K562 (cell line): Measurements from ENCODE around the gene KLHL15. TPM values are rescaled to one million over a fixed set of nuclear protein-coding genes. Genes with fewer than 3 reads are reported as not detected.
A peak's percentile ranks its signal among the peaks of the same experiment; 100 is the strongest.

Experiments used
- ATAC-seq: fragments of 200-7000 bp; cut with Tn5 transposase; 3 replicates; pipeline ENCODE4 v1.9.1; 2020; ENCODE audit warnings: moderate library complexity
- BruUV-seq: library from RNA; stranded (reverse); fragments of 400-500 nt; replicated peaks from 2 replicates; lab custom pipeline; 2021; lab: Mats Ljungman, UMichigan
- CTCF ChIA-PET: fragments of 300-600 bp; formaldehyde crosslinking; extraction: SDS; loops from one replicate; lab custom pipeline; 2021; ENCODE audit warnings: low intra/inter-chr PET ratio; lab: Yijun Ruan, JAX
- POLR2A ChIA-PET: fragments of 300-600, 350-650 bp; sonication (Branson Sonifier 250); formaldehyde crosslinking; extraction: SDS; loops from one replicate; lab custom pipeline; 2021; ENCODE audit warnings: antibody characterized with exemption, inconsistent platforms; lab: Yijun Ruan, JAX
- DNase-seq, 4 experiments: peaks; one replicate each; pipeline versions ENCODE4 v3.0.0 to v3.0.0-alpha.2; 2011 to 2018; ENCODE audit warnings: low spot score in 3 of 4, mixed read lengths in 3 of 4; ENCODE audit errors: extremely low read depth in 1 of 4
- FAIRE-seq: peaks from 2 replicates; lab custom pipeline; 2011; peaks lifted over from hg19 to GRCh38; lab: Jason Lieb, UNC
- H2AFZ ChIP-seq: 2 replicates; pipeline ENCODE4 v1.6.0; 2011; ENCODE audit warnings: low read depth, low read length, control low read depth, inconsistent platforms
- H3K27ac ChIP-seq: fragments of 200-600 bp; 3 replicates; pipeline ENCODE4 v1.8.0; 2011; ENCODE audit warnings: low read depth, mild to moderate bottlenecking, control low read depth, inconsistent platforms, low read length, moderate library complexity, mixed read lengths; ENCODE audit errors: extremely low read depth
- H3K27me3 ChIP-seq, 2 experiments: fragments of 300-600 bp in 1 of 2; 2 replicates in 1 of 2; 3 replicates in 1 of 2; pipeline versions ENCODE4 v1.6.0 to v1.8.0; 2011; ENCODE audit warnings: inconsistent platforms in 2 of 2, low read length in 2 of 2, mild to moderate bottlenecking in 1 of 2, mixed read lengths in 1 of 2, moderate library complexity in 1 of 2; ENCODE audit not compliant: control insufficient read depth in 2 of 2, insufficient read depth in 2 of 2
- H3K36me3 ChIP-seq: fragments of 300-600 bp; 3 replicates; pipeline ENCODE4 v1.8.0; 2011; ENCODE audit warnings: mild to moderate bottlenecking, low read length, inconsistent platforms; ENCODE audit not compliant: control insufficient read depth, insufficient read depth
- H3K4me1 ChIP-seq, 2 experiments: fragments of 200-600 bp in 1 of 2; replicated peaks in 1 of 2; 2 replicates in 1 of 2; 3 replicates in 1 of 2; pipeline versions ENCODE4 v1.5.1 to v1.8.0; 2011; ENCODE audit warnings: inconsistent platforms in 2 of 2, low read length in 2 of 2, mild to moderate bottlenecking in 1 of 2, mixed read lengths in 1 of 2, moderate library complexity in 1 of 2; ENCODE audit not compliant: control insufficient read depth in 2 of 2, insufficient read depth in 2 of 2
- H3K4me2 ChIP-seq: 2 replicates; pipeline ENCODE4 v1.6.1; 2011; ENCODE audit warnings: low read length, control low read depth, inconsistent platforms, mixed read lengths; ENCODE audit not compliant: insufficient read depth
- H3K4me3 ChIP-seq: fragments of 200-600 bp; sonication (generic), shearing (Covaris generic); 2 replicates; pipeline ENCODE4 v1.5.1; 2016; ENCODE audit warnings: control low read depth, inconsistent platforms
- H3K79me2 ChIP-seq: fragments of 200-600 bp; 3 replicates; pipeline ENCODE4 v1.8.0; 2011; ENCODE audit warnings: low read length, inconsistent platforms; ENCODE audit not compliant: control insufficient read depth, insufficient read depth
- H3K9ac ChIP-seq, 2 experiments: 2 replicates each; pipeline versions ENCODE4 v1.6.0 to v1.6.1; 2011; ENCODE audit warnings: low read depth in 2 of 2, low read length in 2 of 2, control low read depth in 1 of 2, inconsistent platforms in 1 of 2, mild to moderate bottlenecking in 1 of 2, mixed read lengths in 1 of 2; ENCODE audit not compliant: insufficient read depth in 1 of 2
- H3K9me1 ChIP-seq: one replicate; pipeline ENCODE4 v1.6.0; 2011; ENCODE audit warnings: inconsistent platforms, mild to moderate bottlenecking, low read length, moderate library complexity; ENCODE audit not compliant: control insufficient read depth, insufficient read depth
- H3K9me3 ChIP-seq: replicated peaks from 2 replicates; pipeline ENCODE4 v1.5.1; 2011; ENCODE audit warnings: low read depth, low read length, inconsistent platforms; ENCODE audit not compliant: control insufficient read depth, insufficient read depth
- H4K20me1 ChIP-seq: replicated peaks from 2 replicates; pipeline ENCODE4 v1.6.1; 2011; ENCODE audit warnings: low read length, inconsistent platforms, mixed read lengths; ENCODE audit not compliant: control insufficient read depth, insufficient read depth
- BRD9 ChIP-seq: fragments of 450-650 bp; IDR thresholded peaks from 2 replicates; pipeline ENCODE4 v1.6.1; 2018; ENCODE audit warnings: low read depth; ENCODE audit not compliant: partially characterized antibody
- CEBPG ChIP-seq, 3 experiments: fragments of 200-800 bp in 1 of 3; sonication (Bioruptor generic) in 1 of 3; sonication (generic) in 1 of 3; formaldehyde crosslinking in 1 of 3; IDR thresholded peaks in 2 of 3; conservative IDR thresholded peaks in 1 of 3; 2 replicates each; pipeline versions ENCODE4 v1.6.1 to v1.8.0; 2016 to 2022; ENCODE audit warnings: missing compliant biosample characterization in 2 of 3, missing genetic modification characterization in 2 of 3, mild to moderate bottlenecking in 1 of 3, missing genetic modification reagents in 1 of 3
- ESRRA ChIP-seq: fragments of 450-650 bp; IDR thresholded peaks from 2 replicates; pipeline ENCODE4 v1.6.1; 2014; ENCODE audit warnings: low read depth, mild to moderate bottlenecking, moderate library complexity, borderline replicate concordance
- HEY1 ChIP-seq: fragments of 250-450 bp; sonication (Bioruptor Pico); IDR thresholded peaks from 2 replicates; pipeline ENCODE4 v1.5.0; 2020; ENCODE audit warnings: mild to moderate bottlenecking, moderate library complexity, borderline replicate concordance
- JUND ChIP-seq, 2 experiments: IDR thresholded peaks; 2 replicates in 1 of 2; 3 replicates in 1 of 2; pipeline ENCODE4 v1.6.1; 2011; ENCODE audit warnings: borderline replicate concordance in 2 of 2, low read depth in 2 of 2, low read length in 2 of 2, improper control_type of control experiment in 1 of 2, missing biosample characterization in 1 of 2, missing genetic modification characterization in 1 of 2, missing genetic modification reagents in 1 of 2
- KHSRP ChIP-seq: fragments of 450-650 bp; IDR thresholded peaks from 2 replicates; pipeline ENCODE4 v1.6.1; 2017
- ZFP30 ChIP-seq: fragments of 250-450 bp; sonication (Bioruptor Pico); IDR thresholded peaks from 2 replicates; pipeline ENCODE4 v1.8.0; 2022; ENCODE audit warnings: moderate library complexity, mild to moderate bottlenecking, inconsistent platforms, borderline replicate concordance
- ZNF316 ChIP-seq: fragments of 450-650 bp; IDR thresholded peaks from 2 replicates; pipeline ENCODE4 v1.6.1; 2016
- WGBS: fragments of 100-300 bp; shearing (Covaris generic); methylation state at CpG from one replicate; pipeline ENCODE4 v1.1.6; 2016; ENCODE audit warnings: low coverage, mixed read lengths; ENCODE audit not compliant: insufficient coverage; ENCODE audit errors: missing lambda C conversion rate; 5-methylcytosine and 5-hydroxymethylcytosine counted together
- in situ Hi-C: fragments of 300-500 bp; cut with MboI; formaldehyde crosslinking; loops from 4 replicates; pipeline ENCODE4 v1.15.0; 2018; ENCODE audit warnings: inconsistent platforms, mixed read lengths
- intact Hi-C: fragments of 100-400 bp; cut with micrococcal nuclease; formaldehyde crosslinking; loops from 2 replicates; pipeline ENCODE4 v1.14.2; 2022
- polyA plus RNA-seq, 8 experiments: library from polyadenylated mRNA; depleted of rRNA in 4 of 8; stranded (reverse) in 5 of 8; unstranded in 3 of 8; fragments of >200 nt; fragmentation: Nextera tagmentation in 2 of 8; fragmentation: Illumina TruSeq in 1 of 8; extraction: Ambion mirVana in 2 of 8; extraction: Trizol in 1 of 8; gene quantifications; 2 replicates each; pipeline versions ENCODE4 v1.2.1 to v1.2.3, GENCODE V29; 2011 to 2014; ENCODE audit warnings: inconsistent platforms in 1 of 8, missing spikeins in 1 of 8
- total RNA-seq, 7 experiments: library from RNA; depleted of rRNA in 6 of 7; stranded (reverse); fragments of >200 nt in 6 of 7; fragmentation: Illumina TruSeq in 2 of 7; extraction: Trizol in 2 of 7; gene quantifications; 2 replicates each; pipeline versions ENCODE4 v1.2.1 to v1.2.3, GENCODE V29; 2011 to 2021; ENCODE audit warnings: low replicate concordance in 1 of 7
- TF ChIP-seq, protein P1 (sequence below), 2 experiments: fragments of 450-650 bp in 1 of 2; sonication (generic) in 1 of 2; formaldehyde crosslinking in 1 of 2; IDR thresholded peaks in 1 of 2; conservative IDR thresholded peaks in 1 of 2; 2 replicates each; pipeline versions ENCODE4 v1.6.1 to v1.8.1; 2016 to 2023; ENCODE audit warnings: mild to moderate bottlenecking in 2 of 2, moderate library complexity in 2 of 2, inconsistent platforms in 1 of 2, missing genetic modification reagents in 1 of 2
- TF ChIP-seq, protein P2 (sequence below): fragments of 450-650 bp; conservative IDR thresholded peaks from 2 replicates; pipeline ENCODE4 v1.6.1; 2016; ENCODE audit warnings: missing genetic modification characterization, low read depth, mild to moderate bottlenecking, control low read depth, missing compliant biosample characterization

KLHL15 gene
- total and polyA plus RNA-seq, 9 of the 15 experiments (the other 6 are each of a cell fraction or from before 2014, with no cell fraction given), result 3.0 to 12.4 (median 7.6) TPM

DNA sequence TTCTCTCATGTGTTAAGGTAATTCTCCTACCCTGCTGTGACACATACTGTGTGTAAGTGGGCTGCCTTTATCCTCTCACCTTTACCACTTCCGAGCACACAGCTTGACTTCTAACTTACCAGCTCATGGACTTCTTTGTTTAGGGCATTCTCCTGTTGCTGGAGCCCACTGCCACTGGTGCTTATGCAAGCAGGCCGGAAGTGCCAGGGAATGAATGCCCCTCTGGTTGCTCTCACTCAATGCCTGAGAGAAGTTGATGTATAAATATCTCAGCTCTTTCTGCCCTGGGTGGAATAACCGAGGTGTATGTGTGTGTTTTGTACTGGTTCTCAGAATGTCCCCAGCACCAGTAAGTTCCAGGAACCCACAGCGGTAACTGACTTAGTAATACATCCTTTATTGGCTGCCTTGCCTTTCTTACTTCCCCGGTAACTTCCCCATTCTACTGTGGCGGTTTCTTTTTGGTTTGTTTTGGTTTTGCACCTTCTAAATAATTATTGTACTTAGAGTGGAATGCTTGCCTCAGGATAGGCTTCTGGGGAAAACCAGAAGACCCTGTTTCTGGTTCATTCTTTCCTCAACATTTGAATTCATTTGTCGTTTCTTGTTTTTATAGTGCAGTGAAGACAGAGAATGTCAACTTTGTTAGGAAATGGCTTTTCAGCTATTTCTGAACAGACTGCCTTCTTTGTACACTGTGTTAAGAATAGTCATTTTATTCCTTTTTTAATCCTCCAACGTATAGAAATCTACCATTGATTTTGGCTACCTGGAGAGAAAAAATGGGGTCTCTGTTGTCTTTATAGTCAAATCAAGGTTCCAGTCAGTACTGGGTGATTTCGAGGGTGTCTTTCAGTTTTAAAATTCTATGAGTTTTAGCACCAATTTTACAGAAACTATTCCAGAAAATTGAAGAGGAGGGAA, 73.7 kb downstream of the KLHL15 start (continued):
- TF ChIP-seq HEY1 (CRISPR knock-in tag) (no peak), ESRRA (no peak)

DNA sequence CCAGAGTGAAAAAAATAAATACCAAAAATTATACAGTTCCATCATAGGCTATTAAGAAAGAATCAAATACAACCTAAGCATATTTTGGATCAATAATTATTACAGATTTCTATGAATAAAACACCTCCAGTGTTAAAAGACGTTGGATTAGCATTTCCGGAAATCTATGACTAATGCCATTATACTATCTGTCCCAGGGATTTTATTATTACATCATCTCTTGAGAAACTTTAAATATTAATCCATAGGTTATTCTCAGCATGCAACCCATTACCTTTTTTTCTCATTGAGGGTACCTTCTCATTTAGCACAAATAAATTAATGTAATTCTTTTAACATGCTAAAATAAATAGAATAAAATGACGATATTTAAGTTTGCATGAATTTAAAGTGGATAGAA, 74.6 kb downstream of the KLHL15 start:
- Histone ChIP-seq H3K4me1 (peaks cover 3% of the 10 kb centered on the region in 2 experiments; a peak in 2 of 5 replicates), H3K27me3 (no peaks in the 10 kb centered on the region), H3K9me3 (no peaks in the 10 kb centered on the region), H3K4me2 (0 out of 2 replicates have a peak overlapping the region, but pooled peaks have one; percentile 82), H2AFZ (peak overlapping the region; percentile 88), H4K20me1 (no peaks in the 10 kb centered on the region), H3K79me2 (peaks cover 2% of the 10 kb centered on the region; the same call in 1 of the 3 replicates), H3K36me3 (no peaks in the 10 kb centered on the region), H3K27ac (peak overlapping the region; percentile 86; the same call in 2 of the 3 replicates), H3K4me3 (peak overlapping the region; percentile 39), H3K9me1 (no peaks in the 10 kb centered on the region), H3K9ac (peak overlapping the region in 1 of 2 experiments; percentile 84; a peak in 3 of 4 replicates)
- ChIA-PET POLR2A (interaction anchor here (1.2 to 1.8 kb wide), 2 partner anchors 9 to 13 kb away, joined by 4 to 5 read pairs; no protein-coding TSS in a partner anchor), CTCF (no interaction called here)
- no TSS peak for BruUV-seq
- DNase-seq (no peak), FAIRE-seq (no peak), ATAC-seq (peak; percentile 12; the same call in 2 of the 3 replicates)
- in situ Hi-C loops (no loop called here), intact Hi-C loops (loop anchor here (5.0 kb wide), 1 partner anchor 45 kb away; the partner anchor contains the start of genes APOO and CXorf58)
- 4% methylated on average over 3 of the region's 3 CpGs for WGBS
- 0 out of 2 replicates have a peak, but pooled peaks have one; percentile 19 for TF ChIP-seq JUND (IDR thresholded peaks at IDR 0.05; ENCODE audit: borderline replicate concordance, low read depth, low read length)
- TF ChIP-seq JUND (tag; IDR thresholded peaks at IDR 0.05; ENCODE audit: borderline replicate concordance, low read depth, low read length), result 0 out of 3 replicates have a peak, but pooled peaks have one; percentile 54
- TF ChIP-seq CEBPG (CRISPR knock-in tag; IDR thresholded peaks at IDR 0.05), result no peak
- peak; percentile 79 to 84 for TF ChIP-seq CEBPG (tag; conservative IDR thresholded peaks at IDR 0.05 in 1 of 2, IDR thresholded peaks at IDR 0.05 in 1 of 2)
- peak; percentile 7 for TF ChIP-seq BRD9
- TF ChIP-seq, protein P1, sequence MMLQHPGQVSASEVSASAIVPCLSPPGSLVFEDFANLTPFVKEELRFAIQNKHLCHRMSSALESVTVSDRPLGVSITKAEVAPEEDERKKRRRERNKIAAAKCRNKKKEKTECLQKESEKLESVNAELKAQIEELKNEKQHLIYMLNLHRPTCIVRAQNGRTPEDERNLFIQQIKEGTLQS (IDR thresholded peaks at IDR 0.05), result peak; percentile 94
- TF ChIP-seq, protein P1 (CRISPR knock-in tag; conservative IDR thresholded peaks at IDR 0.05), result no peak
- TF ChIP-seq KHSRP, result no peak
- no peak for TF ChIP-seq ZFP30
- 0 out of 2 replicates have a peak, but pooled peaks have one; percentile 7 for TF ChIP-seq ZNF316
- TF ChIP-seq, protein P2, sequence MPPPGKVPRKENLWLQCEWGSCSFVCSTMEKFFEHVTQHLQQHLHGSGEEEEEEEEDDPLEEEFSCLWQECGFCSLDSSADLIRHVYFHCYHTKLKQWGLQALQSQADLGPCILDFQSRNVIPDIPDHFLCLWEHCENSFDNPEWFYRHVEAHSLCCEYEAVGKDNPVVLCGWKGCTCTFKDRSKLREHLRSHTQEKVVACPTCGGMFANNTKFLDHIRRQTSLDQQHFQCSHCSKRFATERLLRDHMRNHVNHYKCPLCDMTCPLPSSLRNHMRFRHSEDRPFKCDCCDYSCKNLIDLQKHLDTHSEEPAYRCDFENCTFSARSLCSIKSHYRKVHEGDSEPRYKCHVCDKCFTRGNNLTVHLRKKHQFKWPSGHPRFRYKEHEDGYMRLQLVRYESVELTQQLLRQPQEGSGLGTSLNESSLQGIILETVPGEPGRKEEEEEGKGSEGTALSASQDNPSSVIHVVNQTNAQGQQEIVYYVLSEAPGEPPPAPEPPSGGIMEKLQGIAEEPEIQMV (tag), result no peak
